H1 (cell line): ENCODE data around the gene NKAIN2. TPM values are rescaled to one million over a fixed set of nuclear protein-coding genes. Genes with fewer than 3 reads are reported as not detected.

ENCODE experiments used
- CTCF ChIA-PET: fragments of 300-600 bp; sonication (Branson Sonifier 250); formaldehyde crosslinking; loops from one replicate; lab custom pipeline; 2021; ENCODE audit not compliant: partially characterized antibody; lab: Charles Lee
- POLR2A ChIA-PET: fragments of 300-600 bp; sonication (Branson Sonifier 250); formaldehyde crosslinking; loops from one replicate; lab custom pipeline; 2021; ENCODE audit warnings: inconsistent platforms; ENCODE audit not compliant: partially characterized antibody; lab: Charles Lee
- DNase-seq, 2 experiments: peaks; one replicate each; pipeline versions ENCODE4 v3.0.0 to v3.0.0-alpha.2; 2010 to 2022; ENCODE audit warnings: low spot score in 2 of 2, low read depth in 1 of 2, mixed read lengths in 1 of 2
- FAIRE-seq: peaks from 2 replicates; lab custom pipeline; 2011; peaks lifted over from hg19 to GRCh38; lab: Jason Lieb, UNC
- H2AFZ ChIP-seq: 2 replicates; pipeline ENCODE4 v1.8.1; 2012; ENCODE audit warnings: low read length, inconsistent platforms
- H2AK5ac ChIP-seq: 2 replicates; pipeline ENCODE4 v1.6.1; 2013; ENCODE audit warnings: low read depth, low read length
- H2BK120ac ChIP-seq: replicated peaks from 2 replicates; pipeline ENCODE3; 2013; ENCODE audit warnings: low read depth, low read length, inconsistent platforms
- H2BK12ac ChIP-seq: 2 replicates; pipeline ENCODE4 v1.6.1; 2013; ENCODE audit warnings: low read depth, low read length
- H2BK15ac ChIP-seq: 2 replicates; pipeline ENCODE4 v1.6.1; 2013; ENCODE audit warnings: low read length
- H2BK20ac ChIP-seq: 2 replicates; pipeline ENCODE4 v1.6.1; 2013; ENCODE audit warnings: low read length
- H2BK5ac ChIP-seq: 2 replicates; pipeline ENCODE4 v1.6.1; 2013; ENCODE audit warnings: low read depth, low read length
- H3K14ac ChIP-seq: 2 replicates; pipeline ENCODE4 v1.6.1; 2013; ENCODE audit warnings: inconsistent platforms; ENCODE audit not compliant: insufficient read length
- H3K18ac ChIP-seq: 2 replicates; pipeline ENCODE4 v1.6.1; 2013; ENCODE audit warnings: low read length; ENCODE audit errors: extremely low read depth
- H3K23ac ChIP-seq: 2 replicates; pipeline ENCODE4 v1.6.1; 2013; ENCODE audit warnings: inconsistent platforms; ENCODE audit not compliant: insufficient read length
- H3K23me2 ChIP-seq: 2 replicates; pipeline ENCODE4 v1.6.1; 2013; ENCODE audit warnings: low read depth, low read length
- H3K27ac ChIP-seq: 2 replicates; pipeline ENCODE4 v1.6.1; 2011; ENCODE audit warnings: low read depth, low read length, inconsistent platforms
- H3K27me3 ChIP-seq, 4 experiments: replicated peaks in 1 of 4; 1 replicate in 1 of 4; 2 replicates in 3 of 4; pipeline versions ENCODE4 v1.6.1 to v1.8.1; 2011 to 2013; ENCODE audit warnings: low read length in 3 of 4, mild to moderate bottlenecking in 3 of 4, inconsistent platforms in 2 of 4, mixed read lengths in 2 of 4, moderate library complexity in 1 of 4; ENCODE audit not compliant: control insufficient read depth in 3 of 4, insufficient read depth in 3 of 4; ENCODE audit errors: extremely low read depth in 1 of 4
- H3K36me3 ChIP-seq, 4 experiments: 2 replicates each; pipeline versions ENCODE4 v1.6.1 to v1.8.1; 2011 to 2013; ENCODE audit warnings: mild to moderate bottlenecking in 4 of 4, low read length in 3 of 4, moderate library complexity in 2 of 4, control low read depth in 1 of 4, inconsistent platforms in 1 of 4; ENCODE audit not compliant: insufficient read depth in 4 of 4, control insufficient read depth in 2 of 4
- H3K4ac ChIP-seq: replicated peaks from 2 replicates; pipeline ENCODE3; 2013; ENCODE audit warnings: low read length, low read depth, mixed read lengths, inconsistent platforms; ENCODE audit not compliant: insufficient read length
- H3K4me1 ChIP-seq, 4 experiments: replicated peaks in 1 of 4; 1 replicate in 1 of 4; 2 replicates in 3 of 4; pipeline versions ENCODE4 v1.6.1 to v1.8.1; 2011 to 2013; ENCODE audit warnings: low read length in 3 of 4, inconsistent platforms in 2 of 4, mixed read lengths in 1 of 4; ENCODE audit not compliant: insufficient read depth in 4 of 4, control insufficient read depth in 3 of 4
- H3K4me2 ChIP-seq, 2 experiments: 2 replicates each; pipeline versions ENCODE4 v1.6.1 to v1.8.1; 2011 to 2013; ENCODE audit warnings: low read depth in 2 of 2, low read length in 2 of 2, control low read depth in 1 of 2, inconsistent platforms in 1 of 2, mild to moderate bottlenecking in 1 of 2; ENCODE audit not compliant: insufficient read depth in 1 of 2
- H3K4me3 ChIP-seq, 4 experiments: fragments of 200-600, 300-600 bp in 1 of 4; sonication (generic), shearing (Covaris generic), sonication (Bioruptor Twin) in 1 of 4; 2 replicates each; pipeline versions ENCODE4 v1.5.1 to v1.8.1; 2011 to 2016; ENCODE audit warnings: low read length in 4 of 4, low read depth in 3 of 4, control low read depth in 2 of 4, inconsistent platforms in 2 of 4, mild to moderate bottlenecking in 2 of 4, mixed read lengths in 1 of 4, moderate library complexity in 1 of 4; ENCODE audit not compliant: insufficient read depth in 2 of 4; ENCODE audit errors: extremely low read depth in 1 of 4
- H3K56ac ChIP-seq: replicated peaks from 2 replicates; pipeline ENCODE3; 2013; ENCODE audit warnings: low read depth, mild to moderate bottlenecking, mixed read lengths, low read length, inconsistent platforms; ENCODE audit not compliant: insufficient read length
- H3K79me1 ChIP-seq: 2 replicates; pipeline ENCODE4 v1.6.1; 2013; ENCODE audit warnings: low read depth, low read length, control low read depth
- H3K79me2 ChIP-seq, 2 experiments: 2 replicates each; pipeline versions ENCODE4 v1.6.1 to v1.8.1; 2012 to 2013; ENCODE audit warnings: low read length in 2 of 2, mild to moderate bottlenecking in 2 of 2, inconsistent platforms in 1 of 2; ENCODE audit not compliant: insufficient read depth in 2 of 2, control insufficient read depth in 1 of 2
- H3K9ac ChIP-seq, 4 experiments: replicated peaks in 1 of 4; 1 replicate in 1 of 4; 2 replicates in 3 of 4; pipeline versions ENCODE4 v1.6.1 to v1.8.1; 2011 to 2013; ENCODE audit warnings: low read depth in 3 of 4, low read length in 3 of 4, control low read depth in 2 of 4, mild to moderate bottlenecking in 2 of 4, moderate library complexity in 2 of 4, inconsistent platforms in 1 of 4; ENCODE audit errors: extremely low read depth in 1 of 4
- H3K9me3 ChIP-seq, 2 experiments: 2 replicates each; pipeline versions ENCODE4 v1.6.1 to v1.8.1; 2012 to 2013; ENCODE audit warnings: mild to moderate bottlenecking in 2 of 2, moderate library complexity in 2 of 2, control low read depth in 1 of 2, inconsistent platforms in 1 of 2, low read depth in 1 of 2, low read length in 1 of 2, mixed read lengths in 1 of 2; ENCODE audit not compliant: insufficient read depth in 2 of 2
- H4K20me1 ChIP-seq, 2 experiments: replicated peaks in 1 of 2; 2 replicates each; pipeline versions ENCODE3 to v1.8.1; 2011 to 2013; ENCODE audit warnings: inconsistent platforms in 2 of 2, low read length in 2 of 2, mild to moderate bottlenecking in 1 of 2; ENCODE audit not compliant: insufficient read depth in 2 of 2, control insufficient read depth in 1 of 2
- H4K5ac ChIP-seq: 2 replicates; pipeline ENCODE4 v1.6.1; 2013; ENCODE audit warnings: low read length, low read depth, mixed read lengths, inconsistent platforms; ENCODE audit not compliant: insufficient read length
- H4K8ac ChIP-seq: 2 replicates; pipeline ENCODE4 v1.8.0; 2013; ENCODE audit warnings: mild to moderate bottlenecking, moderate library complexity, low read length, inconsistent platforms; ENCODE audit not compliant: insufficient read depth; ENCODE audit errors: extremely low read depth
- H4K91ac ChIP-seq: replicated peaks from 2 replicates; pipeline ENCODE3; 2013; ENCODE audit warnings: low read length, mixed read lengths, inconsistent platforms; ENCODE audit not compliant: insufficient read length
- CHD2 ChIP-seq: IDR thresholded peaks from 2 replicates; pipeline ENCODE4 v1.6.1; 2012; ENCODE audit warnings: low read length, improper control_type of control experiment
- CREB1 ChIP-seq: IDR thresholded peaks from 2 replicates; pipeline ENCODE4 v1.6.1; 2012; ENCODE audit warnings: inconsistent platforms
- EZH2 ChIP-seq: fragments of 200-600 bp; sonication (generic); IDR thresholded peaks from 2 replicates; pipeline ENCODE4 v1.7.1; 2012; ENCODE audit warnings: low read depth, mild to moderate bottlenecking, moderate library complexity, low read length, inconsistent platforms; ENCODE audit not compliant: severe bottlenecking
- FOSL1 ChIP-seq: IDR thresholded peaks from 2 replicates; pipeline ENCODE4 v1.6.1; 2011; ENCODE audit warnings: mild to moderate bottlenecking, low read depth, low read length, moderate library complexity; ENCODE audit not compliant: insufficient read depth
- HDAC2 ChIP-seq, 2 experiments: fragments of 300-600 bp in 1 of 2; sonication (generic) in 1 of 2; IDR thresholded peaks; 2 replicates each; pipeline ENCODE4 v1.6.1; 2011 to 2012; ENCODE audit warnings: low read depth in 2 of 2, low read length in 2 of 2, mild to moderate bottlenecking in 2 of 2, moderate library complexity in 2 of 2, borderline replicate concordance in 1 of 2, inconsistent platforms in 1 of 2
- POLR2AphosphoS5 ChIP-seq: IDR thresholded peaks from 2 replicates; pipeline ENCODE4 v1.6.1; 2011; ENCODE audit warnings: low read depth, low read length
- SIX5 ChIP-seq: IDR thresholded peaks from 2 replicates; pipeline ENCODE4 v1.6.1; 2011; ENCODE audit warnings: mild to moderate bottlenecking, low read depth, low read length
- SP2 ChIP-seq: IDR thresholded peaks from 2 replicates; pipeline ENCODE4 v1.6.1; 2012; ENCODE audit warnings: mild to moderate bottlenecking, low read length, inconsistent platforms
- SP4 ChIP-seq: IDR thresholded peaks from 2 replicates; pipeline ENCODE4 v1.6.1; 2012; ENCODE audit warnings: low read length, inconsistent platforms
- TCF12 ChIP-seq: IDR thresholded peaks from 2 replicates; pipeline ENCODE4 v1.6.1; 2011; ENCODE audit warnings: low read depth, mild to moderate bottlenecking, low read length
- ZNF274 ChIP-seq: IDR thresholded peaks from 2 replicates; pipeline ENCODE4 v1.7.0; 2012; ENCODE audit warnings: low read length, borderline replicate concordance; ENCODE audit errors: extremely low read depth
- WGBS, 2 experiments: shearing (Covaris generic) in 1 of 2; methylation state at CpG; one replicate each; pipeline versions ENCODE4 v1.1.6 to v1.1.7; 2013 to 2015; ENCODE audit warnings: low lambda C conversion rate in 2 of 2, mixed read lengths in 2 of 2, inconsistent platforms in 1 of 2, low coverage in 1 of 2, missing lambda C conversion rate in 1 of 2; ENCODE audit not compliant: insufficient replicate concordance in 2 of 2, insufficient coverage in 1 of 2, insufficient read length in 1 of 2; ENCODE audit errors: extremely low coverage in 1 of 2, missing lambda C conversion rate in 1 of 2; 5-methylcytosine and 5-hydroxymethylcytosine counted together
- polyA plus RNA-seq, 7 experiments: library from polyadenylated mRNA; depleted of rRNA in 3 of 7; stranded (reverse) in 5 of 7; unstranded in 2 of 7; fragments of >200 nt in 5 of 7; fragments of 200-250 nt in 2 of 7; gene quantifications; 1 replicate in 5 of 7; 2 replicates in 1 of 7; 4 replicates in 1 of 7; pipeline versions ENCODE4 v1.2.1 to v1.2.3, GENCODE V29; 2011 to 2013; ENCODE audit warnings: missing spikeins in 2 of 7, mixed read lengths in 2 of 7
- total RNA-seq: library from RNA; stranded (reverse); fragmentation: NEBNext Ultra II Directional; extraction: Animal tissue kit (Norgen Biotek cat#: 25700); gene quantifications from 2 replicates; pipeline ENCODE4 v1.2.1, GENCODE V29; 2021
- TF ChIP-seq, protein P1 (sequence below): IDR thresholded peaks from 2 replicates; pipeline ENCODE4 v1.6.1; 2012; ENCODE audit warnings: inconsistent platforms

The NKAIN2 gene
- total and polyA plus RNA-seq, 2 of the 8 experiments (the other 6 are each of a cell fraction or from before 2014, with no cell fraction given) = 0.20 to 0.34 TPM

GRCh38 chr6:124423621-124424020 is 620.0 kb downstream of the NKAIN2 start:
- Histone ChIP-seq H3K4me2 (no peak overlapping the region), H3K14ac (no peak overlapping the region), H3K79me2 (no peaks in the 10 kb centered on the region), H2BK20ac (no peak overlapping the region), H2BK5ac (no peak overlapping the region), H3K4me3 (no peak overlapping the region), H3K18ac (no peak overlapping the region), H3K4ac (no peak overlapping the region), H3K36me3 (no peaks in the 10 kb centered on the region), H3K4me1 (peaks cover 0 to 4% (median 0%) of the 10 kb centered on the region in 4 experiments; a peak in 1 of 7 replicates), H4K5ac (no peak overlapping the region), H3K79me1 (no peaks in the 10 kb centered on the region), H3K9ac (no peak overlapping the region), H3K23ac (no peak overlapping the region), H2BK15ac (no peak overlapping the region), H3K27me3 (no peaks in the 10 kb centered on the region), H3K56ac (no peak overlapping the region), H3K27ac (no peak overlapping the region), H2BK12ac (no peak overlapping the region), H4K8ac (no peak overlapping the region), H3K9me3 (no peaks in the 10 kb centered on the region), H2BK120ac (no peak overlapping the region), H3K23me2 (no peaks in the 10 kb centered on the region), H2AK5ac (no peak overlapping the region), H4K91ac (no peak overlapping the region), H2AFZ (no peak overlapping the region), H4K20me1 (no peaks in the 10 kb centered on the region)
- CTCF ChIA-PET = no interaction called here
- FAIRE-seq = no peak
- TF ChIP-seq, protein P1, sequence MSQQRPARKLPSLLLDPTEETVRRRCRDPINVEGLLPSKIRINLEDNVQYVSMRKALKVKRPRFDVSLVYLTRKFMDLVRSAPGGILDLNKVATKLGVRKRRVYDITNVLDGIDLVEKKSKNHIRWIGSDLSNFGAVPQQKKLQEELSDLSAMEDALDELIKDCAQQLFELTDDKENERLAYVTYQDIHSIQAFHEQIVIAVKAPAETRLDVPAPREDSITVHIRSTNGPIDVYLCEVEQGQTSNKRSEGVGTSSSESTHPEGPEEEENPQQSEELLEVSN = no peak
- TF ChIP-seq TCF12 (no peak), SP4 (no peak), FOSL1 (no peak), EZH2 (no peak), CREB1 (no peak), POLR2AphosphoS5 (no peak), SIX5 (no peak), HDAC2 (IDR thresholded peaks at IDR 0.05; ENCODE audit: borderline replicate concordance in 1 of 2, low read depth in 2 of 2, low read length in 2 of 2) (no peak), CHD2 (no peak), ZNF274 (no peak), SP2 (no peak)
- POLR2A ChIA-PET = no interaction called here
- no peak for DNase-seq
- WGBS, 2 experiments = 90% methylated on average over 1 of the region's 1 CpG; no CpG with 5 or more reads in 1 of the 2 experiments
